Eye (tissue), 1 donor: ENCODE results near the gene WDR73.

Experiments used
- DNase-seq: peaks from one replicate; pipeline ENCODE4 v3.0.0-alpha.2; 2015

WDR73 gene

DNA sequence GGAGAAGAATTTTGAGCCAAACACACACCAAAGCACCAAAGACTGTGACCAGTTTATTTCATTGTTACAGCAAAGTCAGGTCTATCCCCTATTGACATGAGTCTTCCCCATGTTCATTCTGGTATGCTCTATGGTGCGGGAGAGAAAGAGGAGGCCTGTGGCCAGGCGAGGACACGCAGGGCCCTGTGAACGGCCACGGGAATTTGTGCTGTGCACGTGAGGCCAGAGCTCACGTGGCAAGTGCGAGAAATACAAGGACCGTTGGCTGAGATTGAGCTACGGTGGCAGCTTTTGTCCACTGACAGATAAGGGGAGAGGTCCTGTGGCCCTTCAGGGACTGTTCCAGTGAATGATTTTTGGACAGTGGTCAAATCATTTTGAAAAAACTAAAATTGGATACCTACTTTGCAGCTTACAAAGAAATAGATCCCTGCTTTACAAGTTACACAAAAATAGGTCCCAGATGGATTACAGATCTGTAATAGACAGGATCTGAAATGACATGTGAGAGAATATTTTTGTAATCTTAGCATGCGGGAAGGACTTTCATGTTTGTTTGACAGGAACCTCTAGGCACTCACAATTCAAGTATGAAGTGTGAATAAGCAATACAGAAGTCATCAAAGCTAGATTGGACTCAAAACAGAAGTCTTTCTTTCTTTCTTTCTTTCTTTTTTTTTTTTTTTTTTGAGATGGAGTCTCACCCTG lies 44.1 kb downstream of the WDR73 start:
- no peak for DNase-seq

DNA sequence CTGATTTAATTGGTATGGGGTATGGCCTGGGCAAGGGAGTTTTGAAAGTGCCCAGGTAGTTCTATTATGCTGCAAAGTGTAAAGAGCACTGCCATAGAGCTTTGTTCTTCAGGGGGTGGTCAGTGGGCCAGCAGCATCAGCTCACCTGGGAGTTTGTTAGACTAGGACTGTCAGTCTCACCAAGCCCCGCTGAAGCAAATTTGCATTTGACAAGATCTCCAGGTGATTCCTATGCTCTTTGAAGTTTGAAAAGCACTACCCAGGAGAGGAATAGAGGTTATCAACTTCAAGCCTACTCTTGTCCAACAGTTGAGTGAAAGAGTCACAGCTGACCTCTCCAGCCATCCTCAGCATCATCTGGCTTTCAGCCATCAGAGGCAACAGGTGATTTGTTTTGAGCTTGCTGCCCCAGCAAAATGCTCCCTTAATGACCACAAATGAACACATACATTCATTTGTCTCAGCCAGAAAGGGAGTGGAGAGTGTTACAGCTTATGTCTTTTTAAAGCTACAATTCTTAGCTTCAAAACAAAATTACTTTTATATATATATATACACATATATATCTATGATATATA lies 45.3 kb downstream of the WDR73 start:
- no peak for DNase-seq

DNA sequence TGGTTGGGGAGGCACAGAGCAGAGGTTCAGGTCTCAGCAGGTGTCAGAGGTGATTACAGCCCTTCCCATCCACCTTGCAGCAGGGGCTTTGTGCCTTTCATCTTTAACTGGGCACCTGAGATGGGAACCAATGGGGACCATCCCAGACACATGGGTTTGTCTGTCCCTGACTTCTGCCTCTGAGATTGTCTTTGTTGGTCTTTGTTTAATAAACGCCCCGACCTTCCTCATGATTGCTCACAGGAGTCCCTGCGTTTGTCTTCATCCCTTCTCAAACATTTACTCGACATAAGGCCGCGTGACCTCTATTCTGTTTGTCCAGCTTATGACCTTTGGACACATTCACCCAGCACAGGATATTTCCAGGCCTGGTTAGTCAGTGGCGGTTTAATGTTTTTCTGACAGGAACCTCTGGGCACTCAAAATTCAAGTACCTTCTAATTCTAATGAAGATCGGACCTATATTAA lies 47.4 kb downstream of the WDR73 start:
- no peak for DNase-seq

DNA sequence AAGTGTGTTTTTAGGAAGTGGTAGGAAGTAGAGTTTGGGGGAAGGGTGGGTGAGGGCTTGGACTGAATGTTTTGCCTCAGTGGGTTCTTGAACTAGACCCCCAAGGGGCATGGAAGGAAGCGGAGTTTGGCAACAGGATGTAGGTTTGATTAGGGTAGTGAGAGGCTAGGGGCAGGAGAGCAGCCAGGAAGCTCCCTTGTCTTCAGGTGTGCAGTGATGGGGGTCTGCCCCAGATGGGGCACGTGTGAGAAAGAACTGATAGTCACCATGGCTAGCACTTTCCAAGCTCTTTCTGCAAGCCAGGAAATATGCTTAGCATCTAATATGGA lies 48.6 kb downstream of the WDR73 start:
- DNase-seq: no peak

DNA sequence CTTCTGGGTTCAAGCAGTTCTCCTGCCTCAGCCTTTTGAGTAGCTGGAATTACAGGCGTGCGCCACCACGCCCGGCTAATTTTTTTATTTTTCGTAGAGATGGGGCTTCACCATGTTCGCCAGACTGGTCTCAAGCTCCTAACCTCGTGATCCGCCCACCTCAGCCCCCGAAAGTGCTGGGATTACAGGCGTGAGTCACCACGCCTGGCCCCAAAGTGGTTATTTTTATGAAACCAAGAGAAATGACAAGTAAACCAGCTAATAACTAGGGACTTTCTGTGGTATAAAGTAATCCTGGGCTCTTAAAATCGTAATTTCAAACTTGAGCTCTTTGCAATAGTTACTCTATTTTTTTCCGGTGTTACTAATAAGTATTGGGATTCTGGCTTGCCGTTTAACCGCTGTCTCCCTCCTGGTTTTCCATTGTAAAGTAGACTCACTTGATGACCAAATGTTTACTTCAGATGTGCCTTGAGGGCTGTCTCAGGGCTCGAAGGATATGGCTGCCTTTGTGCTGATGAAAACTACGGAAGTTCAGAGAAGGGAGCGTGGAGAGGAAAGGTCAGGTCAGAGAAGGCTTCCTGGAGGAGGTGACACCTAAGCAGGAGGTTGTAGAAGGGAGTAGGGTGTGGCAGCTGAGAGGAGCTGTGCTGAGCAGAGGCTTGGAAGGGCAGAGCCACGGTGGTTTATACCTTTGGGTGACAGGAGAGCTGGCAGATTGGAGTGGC lies 49.1 kb downstream of the WDR73 start:
- DNase-seq: no peak

DNA sequence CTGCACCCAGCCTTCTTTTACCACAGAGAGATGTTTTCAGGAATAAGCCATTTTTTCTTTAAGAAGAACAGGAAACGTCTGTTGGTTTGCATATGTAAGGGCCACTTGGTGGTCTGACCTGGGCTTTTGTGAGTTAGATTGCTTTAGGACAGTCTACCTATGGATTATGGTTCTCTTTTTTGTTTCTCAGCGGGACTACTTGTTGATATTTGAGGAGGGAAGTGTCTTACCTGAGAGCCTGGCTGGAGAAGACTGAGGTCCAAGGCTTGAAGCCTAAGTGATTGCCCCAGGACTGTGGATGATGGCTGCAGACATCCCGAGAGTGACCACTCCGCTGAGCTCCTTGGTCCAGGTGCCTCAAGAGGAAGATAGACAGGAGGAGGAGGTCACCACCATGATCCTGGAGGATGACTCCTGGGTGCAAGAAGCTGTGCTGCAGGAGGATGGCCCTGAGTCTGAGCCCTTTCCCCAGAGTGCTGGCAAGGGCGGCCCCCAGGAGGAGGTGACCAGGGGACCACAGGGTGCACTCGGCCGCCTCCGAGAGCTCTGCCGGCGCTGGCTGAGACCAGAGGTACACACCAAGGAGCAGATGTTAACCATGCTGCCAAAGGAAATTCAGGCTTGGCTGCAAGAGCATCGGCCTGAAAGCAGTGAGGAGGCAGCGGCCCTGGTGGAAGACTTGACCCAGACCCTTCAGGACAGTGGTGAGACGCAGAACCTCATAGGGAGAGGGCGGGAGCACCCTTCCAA lies 50.3 kb downstream of the WDR73 start:
- no peak for DNase-seq

DNA sequence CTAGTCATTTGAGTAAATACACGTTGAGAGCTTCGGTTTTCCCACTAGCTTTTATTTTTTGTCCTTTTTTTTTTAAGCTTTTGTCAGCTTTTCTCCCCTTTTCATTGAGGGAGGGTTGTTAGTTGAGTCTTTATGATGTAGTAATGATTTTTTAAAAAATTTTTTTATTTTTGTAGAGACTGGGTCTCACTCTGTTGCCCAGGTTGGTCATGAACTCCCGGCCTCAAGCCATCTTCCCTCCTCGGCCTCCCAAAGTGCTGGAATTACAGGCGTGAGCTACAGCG lies 52.6 kb downstream of the WDR73 start:
- DNase-seq: no peak

DNA sequence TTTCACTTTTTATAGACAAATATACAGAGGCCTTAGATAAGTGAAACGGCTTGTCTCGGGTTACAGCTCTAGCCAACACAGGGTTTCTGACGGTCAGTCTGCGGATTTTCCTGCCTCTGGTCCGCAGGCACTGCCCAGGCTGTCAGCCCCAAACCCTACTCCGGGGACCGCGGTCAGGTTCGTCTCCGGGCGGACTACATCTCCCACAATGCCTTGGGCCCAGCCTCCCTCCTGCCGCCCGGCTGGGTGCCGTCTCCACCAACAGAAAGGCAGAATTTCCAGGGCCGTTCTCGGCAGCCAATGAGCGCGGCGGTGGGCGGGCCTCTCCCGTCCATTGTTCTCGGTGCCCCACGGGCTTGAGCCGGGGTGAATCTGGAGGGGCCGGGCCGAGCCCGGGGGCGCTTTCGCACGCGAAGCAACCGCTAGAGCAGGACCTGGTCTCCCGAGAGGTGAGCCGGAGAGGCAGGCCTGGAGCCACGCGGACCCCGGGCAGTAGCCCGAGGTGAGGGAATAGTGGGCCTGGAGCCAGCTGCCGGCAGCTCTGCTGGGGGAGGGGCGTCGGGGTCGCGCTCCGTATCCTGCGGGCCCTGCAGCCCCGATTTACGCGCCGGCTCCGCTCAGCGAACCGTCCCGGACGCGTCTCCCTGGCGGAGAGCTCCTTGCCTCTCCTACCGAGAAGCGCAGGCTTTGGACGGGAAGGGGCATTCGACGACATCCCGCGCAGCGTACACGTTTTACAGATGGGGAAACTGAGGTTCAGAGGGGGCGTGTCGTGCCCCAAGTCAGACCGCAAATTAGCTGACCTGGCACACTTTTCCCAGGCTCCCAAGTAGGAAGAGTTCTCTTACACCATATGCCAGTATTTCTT lies 53.2 kb downstream of the WDR73 start, which contains the start of gene ZSCAN2:
Gene ZSCAN2 (plus strand): TSS at position 323 of the 868 bp plus-strand sequence. CDS start 2,919 bp downstream, outside the sequence.
- DNase-seq: peak; percentile 99

DNA sequence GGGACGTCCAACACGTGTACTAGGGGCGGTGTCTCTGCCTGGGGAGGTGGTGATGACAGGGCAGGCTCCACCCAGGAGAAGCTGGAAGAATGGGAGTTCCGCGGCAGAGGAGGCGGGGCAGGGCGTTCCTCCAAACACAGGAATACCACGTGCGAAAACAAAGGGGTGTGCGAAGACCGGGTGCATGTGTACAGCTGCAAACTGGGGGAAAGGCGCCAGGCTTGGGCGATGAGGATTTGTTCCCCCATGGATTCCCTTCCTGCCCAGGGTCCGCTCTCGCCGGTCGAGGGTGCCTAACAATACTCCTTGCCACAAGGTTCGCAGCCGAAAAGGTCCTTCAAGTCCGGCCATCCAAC lies 53.8 kb downstream of the WDR73 start:
- peak; percentile 89 for DNase-seq

DNA sequence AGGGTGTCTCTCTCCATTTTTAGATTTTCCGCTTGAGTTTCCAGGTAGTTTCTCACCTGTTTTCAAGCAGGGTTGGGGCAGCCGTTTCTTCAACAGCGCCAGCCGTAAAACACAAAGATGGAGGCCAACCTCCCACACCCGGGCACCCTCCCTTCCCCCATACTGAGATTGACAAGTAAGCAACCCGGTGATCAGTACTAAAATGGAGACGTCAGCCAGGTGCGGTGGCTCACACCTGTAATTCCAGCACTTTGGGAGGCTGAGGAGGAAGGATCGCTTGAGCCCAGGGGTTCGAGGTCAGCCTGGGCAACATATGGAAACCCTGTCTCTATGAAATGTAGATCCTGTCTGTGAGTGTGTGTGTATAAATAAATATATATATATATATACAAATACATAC lies 54.2 kb downstream of the WDR73 start:
- DNase-seq: no peak

DNA sequence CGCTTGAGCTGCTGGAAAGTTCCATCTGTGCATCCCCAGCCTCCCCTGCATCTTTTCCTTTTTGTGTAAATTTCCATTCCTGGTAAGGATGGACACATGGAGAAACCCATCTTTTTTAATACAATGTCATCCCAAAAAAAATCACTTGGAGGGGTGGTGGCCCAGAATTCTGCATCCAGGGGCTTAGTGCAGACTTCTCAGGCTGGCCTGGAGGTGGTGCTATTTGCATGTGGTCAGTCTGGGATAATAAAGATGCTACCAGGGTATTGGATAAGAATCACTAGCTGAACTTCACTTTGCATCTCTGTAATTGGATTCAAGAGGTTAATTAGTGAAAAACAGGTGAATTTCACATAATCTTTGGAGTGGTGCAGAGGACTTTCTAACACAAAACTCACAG lies 55.1 kb downstream of the WDR73 start:
- DNase-seq: peak; percentile 60

DNA sequence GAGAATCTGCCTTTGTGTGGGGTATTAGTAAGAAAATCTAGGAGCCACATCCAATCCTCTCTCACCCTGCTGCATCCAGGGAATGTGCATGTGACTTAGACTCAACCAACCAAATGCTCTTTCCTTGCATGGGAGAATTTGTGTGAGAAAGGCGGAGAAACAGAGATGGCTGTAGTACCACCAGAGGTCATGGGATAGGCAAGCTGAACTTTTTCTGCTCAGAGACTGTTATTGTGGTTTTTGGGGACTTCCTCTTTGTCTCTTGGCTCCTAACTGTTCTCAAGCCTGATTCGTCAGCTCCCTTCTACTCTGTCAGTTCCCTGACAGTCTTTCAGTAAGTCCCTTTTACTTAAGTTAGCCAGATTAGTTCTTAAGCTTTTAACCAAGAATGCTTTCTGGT lies 55.8 kb downstream of the WDR73 start:
- DNase-seq: no peak

DNA sequence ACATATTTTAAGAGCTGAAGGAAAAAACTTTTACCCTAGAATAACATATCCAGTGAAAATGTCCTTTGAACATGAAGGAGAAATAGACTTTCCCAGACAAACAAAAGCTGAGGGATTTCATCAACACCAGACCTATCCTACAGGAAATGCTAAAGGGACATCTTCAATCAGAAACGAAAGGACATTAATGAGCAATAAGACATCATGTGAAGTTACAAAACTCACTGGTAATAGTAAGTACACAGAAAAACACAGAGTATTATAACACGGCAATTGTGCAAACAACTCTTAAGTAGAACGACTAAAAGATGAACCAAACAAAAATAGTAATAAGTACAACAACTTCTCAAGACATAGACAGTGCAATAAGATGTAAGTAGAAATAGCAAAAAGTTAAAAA lies 56.8 kb downstream of the WDR73 start:
- no peak for DNase-seq

DNA sequence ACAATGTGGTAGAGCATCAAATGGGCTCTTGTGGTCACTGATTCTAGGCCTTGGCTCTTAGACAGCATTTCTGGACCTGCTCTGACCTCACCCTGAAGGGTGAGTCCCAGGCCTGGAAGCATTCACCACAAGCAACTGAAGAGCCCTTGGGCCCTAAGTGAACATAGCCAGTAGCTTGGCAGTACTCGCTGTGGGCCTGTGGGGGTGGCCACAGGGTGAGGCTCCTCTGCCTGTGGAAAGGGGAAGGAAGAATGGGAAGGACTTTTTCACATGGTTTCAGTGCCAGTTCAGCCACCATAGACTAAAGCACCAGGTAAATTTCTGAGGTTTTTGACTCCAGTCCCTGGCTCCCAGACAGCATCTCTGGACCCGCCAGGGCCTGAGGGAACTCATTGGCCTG lies 58.4 kb downstream of the WDR73 start:
- DNase-seq: no peak

DNA sequence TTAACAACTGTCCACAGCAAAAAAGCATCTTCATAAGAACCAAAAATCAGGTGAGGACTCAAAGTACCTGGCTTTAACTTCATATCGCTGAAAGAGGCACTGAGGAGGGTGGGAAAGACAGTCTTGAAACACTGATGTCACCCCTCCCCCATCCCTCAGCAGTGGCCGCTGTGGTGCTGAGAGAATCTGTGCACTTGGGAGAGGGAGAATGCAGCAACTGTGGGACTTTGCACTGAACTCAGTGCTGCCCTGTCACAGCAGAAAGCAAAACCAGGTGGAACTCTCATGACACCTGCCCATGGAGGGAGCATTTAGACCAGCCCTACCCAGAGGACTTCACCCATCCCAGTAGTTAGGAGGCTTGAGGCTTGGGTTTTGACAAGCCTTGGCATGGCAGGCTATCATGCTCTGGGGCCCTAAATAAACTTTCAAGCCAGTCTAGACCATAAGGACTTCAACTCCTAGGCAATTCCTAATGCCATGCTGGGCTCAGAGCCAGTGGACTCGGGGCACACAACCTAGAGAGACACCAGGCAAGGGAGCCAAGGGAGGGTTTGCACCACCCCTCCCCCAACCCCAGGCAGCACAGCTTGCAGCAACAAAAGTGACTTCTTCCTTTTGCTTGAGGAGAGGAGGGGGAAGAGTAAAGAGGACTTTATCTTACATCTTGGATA lies 59.3 kb downstream of the WDR73 start:
- no peak for DNase-seq

DNA sequence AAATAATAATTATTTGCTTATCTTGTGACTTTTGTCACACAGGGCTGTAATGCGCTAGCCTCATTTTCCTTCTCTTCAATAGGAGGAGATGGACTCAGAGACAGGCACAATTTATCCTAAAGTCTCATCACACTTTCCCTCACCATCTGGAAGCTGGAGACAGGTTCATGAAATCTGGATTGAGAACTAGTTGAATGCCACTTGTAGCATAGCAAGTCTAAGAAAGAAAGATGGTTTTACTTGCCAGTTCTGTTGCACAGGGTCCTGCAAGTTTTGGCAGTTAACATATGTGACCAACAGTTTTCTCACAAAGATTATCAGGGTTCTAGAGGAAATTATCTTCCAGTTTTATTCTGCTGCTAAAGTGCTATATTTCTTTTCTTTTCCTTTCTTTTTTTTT lies 62.3 kb downstream of the WDR73 start:
- no peak for DNase-seq

DNA sequence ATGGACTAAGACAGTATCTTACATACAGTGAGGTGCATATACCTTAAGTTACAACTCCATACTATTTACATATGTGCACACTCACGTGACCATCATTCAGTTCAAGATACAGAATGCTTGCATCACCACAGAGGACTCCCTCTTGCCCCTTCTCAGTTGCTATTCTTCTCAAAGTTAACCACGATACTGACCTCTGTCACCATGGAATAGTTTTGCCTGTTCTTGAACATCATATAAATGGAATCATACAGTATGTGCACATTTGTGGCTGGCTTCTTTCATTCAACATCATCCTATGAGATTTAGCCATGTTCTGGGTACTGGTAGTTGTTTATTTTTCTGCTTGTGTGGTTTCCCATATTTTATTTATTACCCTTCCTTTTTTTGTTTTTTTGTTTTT lies 63.7 kb downstream of the WDR73 start:
- no peak for DNase-seq
